OCI-LY7 (cell line): ENCODE results near the gene PDE10A. TPM values are rescaled to one million over a fixed set of nuclear protein-coding genes. Genes with fewer than 3 reads are reported as not detected.

Experiments
- BruUV-seq: library from RNA; stranded (reverse); fragments of 400-500 nt; replicated peaks from 2 replicates; lab custom pipeline; 2021; lab: Mats Ljungman, UMichigan
- CTCF ChIA-PET: fragments of 300-600 bp; sonication (Branson Sonifier 250); formaldehyde crosslinking; loops from one replicate; lab custom pipeline; 2022; ENCODE audit warnings: antibody characterized with exemption; ENCODE audit not compliant: unreplicated experiment; lab: Charles Lee
- POLR2A ChIA-PET: fragments of 300-600 bp; sonication (Branson Sonifier 250); formaldehyde crosslinking; loops from one replicate; lab custom pipeline; 2022; ENCODE audit warnings: antibody characterized with exemption; lab: Charles Lee
- DNase-seq: peaks from one replicate; pipeline ENCODE4 v3.0.0-alpha.2; 2015; ENCODE audit warnings: low spot score
- H2AFZ ChIP-seq: fragments of 200-600 bp; sonication (generic), shearing (Covaris generic); 2 replicates; pipeline ENCODE4 v1.6.1; 2014; ENCODE audit warnings: mild to moderate bottlenecking, antibody characterized with exemption, low read length, moderate library complexity
- H3K27ac ChIP-seq: fragments of 200-600 bp; sonication (generic); 2 replicates; pipeline ENCODE4 v1.5.1; 2014; ENCODE audit warnings: mixed run types, low read depth, mild to moderate bottlenecking, moderate library complexity, low read length, inconsistent platforms; ENCODE audit not compliant: poor library complexity, severe bottlenecking
- H3K36me3 ChIP-seq: fragments of 200-600 bp; sonication (generic); 2 replicates; pipeline ENCODE4 v1.6.1; 2014; ENCODE audit warnings: mild to moderate bottlenecking, antibody characterized with exemption, low read length, moderate library complexity, mixed read lengths; ENCODE audit not compliant: insufficient read depth
- H3K4me1 ChIP-seq: fragments of 200-600 bp; sonication (generic); 2 replicates; pipeline ENCODE4 v1.5.1; 2014; ENCODE audit warnings: mild to moderate bottlenecking, low read length; ENCODE audit not compliant: insufficient read depth, poor library complexity, severe bottlenecking
- H3K4me2 ChIP-seq: fragments of 200-600 bp; sonication (generic); 2 replicates; pipeline ENCODE4 v1.6.1; 2014; ENCODE audit warnings: mild to moderate bottlenecking, low read length
- H3K4me3 ChIP-seq: fragments of 200-600 bp; sonication (generic); 2 replicates; pipeline ENCODE4 v1.5.1; 2014; ENCODE audit warnings: mild to moderate bottlenecking, low read depth, low read length; ENCODE audit not compliant: poor library complexity, severe bottlenecking
- H3K79me2 ChIP-seq: fragments of 200-600 bp; sonication (generic); 2 replicates; pipeline ENCODE4 v1.6.1; 2016; ENCODE audit warnings: low read depth, mild to moderate bottlenecking, low read length, moderate library complexity, mixed read lengths; ENCODE audit not compliant: insufficient read depth
- H3K9me2 ChIP-seq: fragments of 200-600 bp; sonication (generic); 2 replicates; pipeline ENCODE4 v1.6.1; 2016; ENCODE audit warnings: mild to moderate bottlenecking, low read length, mixed read lengths; ENCODE audit not compliant: insufficient read depth
- H3K9me3 ChIP-seq: fragments of 200-600 bp; sonication (generic); 2 replicates; pipeline ENCODE4 v1.6.1; 2014; ENCODE audit warnings: mild to moderate bottlenecking, mixed run types, low read length, mixed read lengths
- H4K20me1 ChIP-seq: fragments of 200-600 bp; sonication (generic); 2 replicates; pipeline ENCODE4 v1.6.1; 2014; ENCODE audit warnings: mild to moderate bottlenecking, antibody characterized with exemption, low read length, moderate library complexity, mixed read lengths; ENCODE audit not compliant: insufficient read depth
- EZH2phosphoT487 ChIP-seq: fragments of 200-600 bp; sonication (generic); IDR thresholded peaks from 2 replicates; pipeline ENCODE4 v1.6.1; 2018; ENCODE audit warnings: low read depth, borderline replicate concordance, mild to moderate bottlenecking, mixed run types, antibody characterized with exemption, low read length, moderate library complexity, mixed read lengths
- intact Hi-C: fragments of 100-400 bp; cut with micrococcal nuclease; formaldehyde crosslinking; loops from one replicate; pipeline ENCODE4 v1.10.0; 2022; ENCODE audit not compliant: unreplicated experiment
- total RNA-seq, 2 experiments: library from RNA; depleted of rRNA in 1 of 2; stranded (reverse); fragments of >200 nt in 1 of 2; shearing (Covaris generic) in 1 of 2; gene quantifications; 2 replicates each; pipeline ENCODE4 v1.2.3, GENCODE V29; 2014 to 2022
- TF ChIP-seq, protein P1 (sequence below): fragments of 200-600 bp; sonication (generic); conservative IDR thresholded peaks from 2 replicates; pipeline ENCODE4 v1.5.1; 2014; ENCODE audit warnings: mild to moderate bottlenecking, antibody characterized with exemption, low read length, moderate library complexity, mixed read lengths

PDE10A gene
- total RNA-seq, 2 experiments from 2014 or later, result not detected

- ChIA-PET CTCF (no interaction called here), POLR2A (no interaction called here)
- TF ChIP-seq EZH2phosphoT487, result no peak
- TF ChIP-seq, protein P1, sequence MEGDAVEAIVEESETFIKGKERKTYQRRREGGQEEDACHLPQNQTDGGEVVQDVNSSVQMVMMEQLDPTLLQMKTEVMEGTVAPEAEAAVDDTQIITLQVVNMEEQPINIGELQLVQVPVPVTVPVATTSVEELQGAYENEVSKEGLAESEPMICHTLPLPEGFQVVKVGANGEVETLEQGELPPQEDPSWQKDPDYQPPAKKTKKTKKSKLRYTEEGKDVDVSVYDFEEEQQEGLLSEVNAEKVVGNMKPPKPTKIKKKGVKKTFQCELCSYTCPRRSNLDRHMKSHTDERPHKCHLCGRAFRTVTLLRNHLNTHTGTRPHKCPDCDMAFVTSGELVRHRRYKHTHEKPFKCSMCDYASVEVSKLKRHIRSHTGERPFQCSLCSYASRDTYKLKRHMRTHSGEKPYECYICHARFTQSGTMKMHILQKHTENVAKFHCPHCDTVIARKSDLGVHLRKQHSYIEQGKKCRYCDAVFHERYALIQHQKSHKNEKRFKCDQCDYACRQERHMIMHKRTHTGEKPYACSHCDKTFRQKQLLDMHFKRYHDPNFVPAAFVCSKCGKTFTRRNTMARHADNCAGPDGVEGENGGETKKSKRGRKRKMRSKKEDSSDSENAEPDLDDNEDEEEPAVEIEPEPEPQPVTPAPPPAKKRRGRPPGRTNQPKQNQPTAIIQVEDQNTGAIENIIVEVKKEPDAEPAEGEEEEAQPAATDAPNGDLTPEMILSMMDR, result no peak
Measured at GRCh38 chr6:165585060-165585459, 78.0 kb downstream of the PDE10A start.

GRCh38 chr6:165584541-165584940 is 78.5 kb downstream of the PDE10A start:
- no peaks in the 10 kb centered on the region for H3K79me2 ChIP-seq
- POLR2A ChIA-PET, result interaction anchor here (1.1 kb wide), 1 partner anchor 10 kb away, joined by 5 read pairs; no protein-coding TSS in a partner anchor
- H3K9me2 ChIP-seq, result no peaks in the 10 kb centered on the region
- H3K36me3 ChIP-seq, result no peaks in the 10 kb centered on the region
- CTCF ChIA-PET, result no interaction called here
- DNase-seq, result no peak
- no peak overlapping the region for H2AFZ ChIP-seq
- no peak overlapping the region for H3K4me3 ChIP-seq
- intact Hi-C loops, result no loop called here
- TF ChIP-seq, protein P1, result no peak
- no peak for TF ChIP-seq EZH2phosphoT487
- no peak overlapping the region for H3K4me2 ChIP-seq
- H3K27ac ChIP-seq, result no peak overlapping the region
- no peaks in the 10 kb centered on the region for H4K20me1 ChIP-seq
- BruUV-seq, result no TSS peak
- H3K9me3 ChIP-seq, result no peaks in the 10 kb centered on the region
- no peaks in the 10 kb centered on the region for H3K4me1 ChIP-seq

More at GRCh38 chr6:165585060-165585459, 78.0 kb downstream of the PDE10A start:
- H2AFZ ChIP-seq, result no peak overlapping the region
- no peak overlapping the region for H3K27ac ChIP-seq
- no peaks in the 10 kb centered on the region for H3K36me3 ChIP-seq
- BruUV-seq, result no TSS peak
- H3K79me2 ChIP-seq, result no peaks in the 10 kb centered on the region
- H3K9me3 ChIP-seq, result no peaks in the 10 kb centered on the region
- H3K4me1 ChIP-seq, result no peaks in the 10 kb centered on the region
- intact Hi-C loops, result no loop called here
- H3K9me2 ChIP-seq, result no peaks in the 10 kb centered on the region
- DNase-seq, result no peak
- no peaks in the 10 kb centered on the region for H4K20me1 ChIP-seq
- H3K4me3 ChIP-seq, result no peak overlapping the region
- H3K4me2 ChIP-seq, result no peak overlapping the region

GRCh38 chr6:165581678-165582077 is 81.4 kb downstream of the PDE10A start:
- H3K79me2 ChIP-seq, result no peaks in the 10 kb centered on the region
- BruUV-seq, result no TSS peak
- intact Hi-C loops, result no loop called here

More at GRCh38 chr6:165581678-165582077, 81.4 kb downstream of the PDE10A start:
- Histone ChIP-seq H4K20me1 (no peaks in the 10 kb centered on the region), H3K9me2 (no peaks in the 10 kb centered on the region), H3K4me2 (no peak overlapping the region), H2AFZ (no peak overlapping the region), H3K4me3 (no peak overlapping the region), H3K9me3 (no peaks in the 10 kb centered on the region), H3K27ac (no peak overlapping the region), H3K4me1 (no peaks in the 10 kb centered on the region), H3K36me3 (no peaks in the 10 kb centered on the region)
- no peak for DNase-seq
- CTCF ChIA-PET, result no interaction called here
- POLR2A ChIA-PET, result no interaction called here
- TF ChIP-seq, protein P1, result no peak
- no peak for TF ChIP-seq EZH2phosphoT487
